ENCODE results near the gene TLR5.
A peak's percentile ranks its signal among the peaks of the same experiment; 100 is the strongest.

Gene TLR5

DNA sequence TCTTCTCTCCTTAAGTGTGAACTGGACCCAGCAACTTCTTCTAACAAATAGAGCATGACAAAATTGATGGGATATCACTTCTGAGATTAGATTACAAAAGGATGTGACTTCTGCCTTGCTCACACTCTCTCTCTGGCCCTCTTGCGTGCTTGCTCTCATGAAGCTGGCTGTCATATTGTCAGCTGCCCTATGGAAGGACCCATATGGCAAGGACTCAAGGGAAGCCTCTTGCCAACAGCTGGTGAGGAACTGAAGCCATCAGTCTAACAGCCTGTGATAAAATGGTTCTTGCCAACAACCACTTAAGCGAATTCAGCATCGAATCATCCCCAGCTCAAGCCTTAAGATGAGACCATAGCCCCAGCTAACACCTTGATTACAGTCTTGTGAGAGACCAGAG lies 4.8 kb upstream of the TLR5 start:
- no peak for FAIRE-seq

DNA sequence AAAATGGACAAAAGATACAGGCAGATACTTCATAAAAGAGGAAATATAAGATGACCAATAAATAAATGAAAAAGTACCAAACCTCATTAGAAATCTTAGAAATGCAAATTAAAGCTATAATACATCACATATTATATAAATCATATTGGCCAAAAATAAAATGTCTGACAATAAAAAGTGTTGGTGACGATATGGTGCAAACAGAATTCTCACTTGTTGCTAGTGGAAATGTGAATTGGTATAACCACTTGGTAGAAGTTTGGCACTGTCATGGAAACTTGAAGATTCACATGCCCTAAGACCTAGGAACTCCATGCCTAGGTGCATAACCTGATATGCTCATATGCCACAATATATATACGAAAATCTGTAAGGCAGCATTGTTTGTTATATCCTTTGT lies 4.4 kb upstream of the TLR5 start:
- FAIRE-seq, result no peak

DNA sequence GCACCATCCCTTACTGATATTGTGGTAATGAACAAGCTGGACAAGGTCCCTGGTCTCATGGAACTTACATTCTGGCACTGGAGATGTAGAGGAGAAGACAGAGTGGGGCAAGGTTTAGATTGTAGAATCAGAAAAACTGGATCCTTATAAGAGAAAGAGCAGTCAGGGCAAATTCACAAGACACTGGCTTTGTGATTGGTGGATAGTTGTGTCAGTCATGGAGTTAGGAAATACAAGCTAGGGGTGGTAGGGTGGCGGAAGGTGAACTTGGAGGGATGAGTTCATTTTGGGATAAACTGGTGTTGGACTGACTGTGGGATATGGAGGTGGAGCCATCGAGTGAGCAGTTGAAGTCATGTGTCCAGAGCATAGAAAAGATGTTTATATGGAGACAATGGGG lies 3.7 kb upstream of the TLR5 start:
- no peak for FAIRE-seq

DNA sequence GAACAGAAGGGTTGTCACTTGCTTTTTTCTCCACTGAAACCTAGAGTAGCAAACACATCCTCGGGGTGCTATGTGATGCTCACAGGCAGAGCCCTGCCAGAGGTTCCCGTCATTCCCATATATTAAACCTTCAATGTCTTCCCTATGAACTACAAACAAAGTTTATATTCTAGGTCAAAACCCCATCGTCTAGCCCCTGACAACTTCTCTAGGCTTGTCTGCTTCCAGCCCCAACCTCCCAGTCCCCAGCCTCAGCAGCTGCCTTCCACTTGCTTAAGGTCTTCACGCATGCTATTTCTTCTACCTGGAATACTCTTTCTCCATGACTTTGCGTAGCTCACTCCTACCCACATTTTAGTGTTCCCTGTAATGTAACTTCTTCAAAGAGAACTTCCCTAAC lies 1.9 kb upstream of the TLR5 start:
- no peak for FAIRE-seq

DNA sequence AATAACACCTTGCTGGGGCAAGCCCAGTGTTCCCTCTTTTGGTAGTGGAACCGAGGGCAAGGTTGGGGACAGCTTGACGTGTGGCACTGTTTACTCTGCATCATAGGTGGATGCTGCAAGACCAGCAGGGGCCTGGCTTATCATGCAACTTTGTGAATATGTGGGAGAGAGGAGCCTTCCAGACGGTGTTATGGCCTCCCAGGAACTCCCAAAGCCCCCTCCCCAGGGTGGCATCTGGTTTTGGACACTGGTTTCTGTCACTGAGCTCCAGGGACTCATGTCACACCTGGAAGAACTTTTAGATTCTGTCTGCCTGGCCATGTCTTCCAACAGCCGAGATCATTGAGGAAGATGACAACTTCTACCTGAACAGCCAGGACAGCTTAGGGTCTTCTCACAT lies 1.4 kb upstream of the TLR5 start:
- no peak for FAIRE-seq

DNA sequence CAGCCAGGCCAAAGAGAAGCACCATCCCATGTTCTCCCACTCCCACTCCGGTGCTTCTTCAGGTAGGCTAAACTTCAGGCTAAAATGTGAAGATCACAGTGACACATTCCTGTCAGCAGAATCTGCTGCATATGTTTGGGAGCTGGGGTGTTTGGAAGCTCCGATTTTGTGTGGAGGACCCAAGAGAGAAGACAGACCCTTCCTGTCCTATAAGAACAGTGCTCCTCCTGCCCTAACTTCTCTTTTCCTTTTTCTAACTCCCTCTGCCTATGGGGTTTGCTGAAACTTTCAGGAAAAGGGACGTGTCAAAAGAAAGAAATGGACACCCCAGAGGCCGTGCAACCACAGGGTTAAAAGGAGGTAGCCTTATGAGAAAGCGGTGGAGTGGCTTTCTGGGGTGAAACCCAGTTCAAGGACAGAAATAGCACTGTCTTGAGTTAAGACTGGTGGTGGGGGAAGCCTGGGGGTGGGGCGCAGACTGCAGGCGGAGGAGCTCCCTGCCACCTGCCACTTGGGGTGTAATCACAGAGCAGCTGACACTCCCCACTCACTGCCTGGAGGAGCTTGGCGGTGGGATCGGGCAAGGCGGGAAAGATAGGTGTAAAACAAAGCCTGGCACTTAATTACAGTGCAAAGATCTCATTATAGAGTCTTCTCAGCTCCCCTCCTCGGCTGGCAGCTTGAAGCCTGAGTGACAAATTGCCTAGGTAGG lies 645 bp upstream of the TLR5 start:
- FAIRE-seq, result no peak

DNA sequence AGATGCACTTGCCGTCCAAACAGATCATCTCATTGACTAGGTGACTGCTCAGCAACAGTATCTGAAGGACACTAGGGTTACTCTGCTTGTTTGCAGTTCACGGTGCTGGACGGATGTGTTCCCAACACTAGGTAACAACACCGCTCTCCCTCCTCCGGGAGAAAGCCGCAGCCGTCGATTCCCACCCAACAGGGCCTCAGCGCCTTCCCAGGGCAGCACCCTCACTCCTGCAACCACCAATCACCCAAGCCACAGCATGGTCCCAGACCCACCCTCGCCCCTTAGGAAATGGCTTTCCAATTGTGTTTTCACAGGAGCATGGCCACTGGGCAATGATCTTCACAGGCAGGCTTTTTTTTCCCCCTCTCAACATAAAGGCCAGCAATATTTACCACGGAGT lies 779 bp downstream of the TLR5 start:
- no peak for FAIRE-seq

DNA sequence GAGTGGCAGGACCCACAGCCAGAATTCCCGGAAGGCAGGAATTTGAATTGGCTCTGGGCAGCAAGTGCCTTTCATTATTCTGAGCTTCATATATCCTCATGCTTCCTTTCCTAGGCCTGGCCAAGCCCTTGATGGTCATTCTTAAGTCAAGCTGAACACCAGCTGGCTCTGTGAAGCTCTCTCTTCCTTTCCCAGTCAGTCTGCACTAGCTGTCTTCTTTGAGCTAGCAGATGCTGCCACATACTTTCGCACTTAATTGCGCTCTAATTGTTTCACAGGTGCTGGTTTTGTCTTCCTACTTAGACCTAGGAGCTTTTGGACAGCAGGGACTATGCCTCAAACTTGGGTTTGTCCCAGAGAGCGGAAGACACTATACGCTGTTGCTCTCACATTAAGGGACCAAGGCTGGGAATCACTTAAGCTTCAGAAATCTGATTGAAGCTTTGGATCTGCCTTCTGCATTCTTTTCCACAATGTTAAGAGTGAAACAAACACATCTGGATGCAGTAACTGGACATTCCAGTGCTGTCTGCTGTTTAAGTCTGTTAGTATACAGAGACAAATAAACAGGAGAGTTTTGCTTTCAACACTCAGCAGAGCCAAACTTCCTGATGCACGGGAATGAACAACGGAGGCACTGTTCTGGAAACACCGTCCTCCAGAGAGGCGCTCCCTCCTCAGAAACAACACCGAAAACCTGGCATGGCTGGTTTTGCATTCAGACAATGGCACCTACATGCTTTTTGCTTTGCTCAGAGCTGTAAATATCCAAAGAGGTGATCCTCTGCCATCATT lies 2.2 kb downstream of the TLR5 start:
- no peak for FAIRE-seq

DNA sequence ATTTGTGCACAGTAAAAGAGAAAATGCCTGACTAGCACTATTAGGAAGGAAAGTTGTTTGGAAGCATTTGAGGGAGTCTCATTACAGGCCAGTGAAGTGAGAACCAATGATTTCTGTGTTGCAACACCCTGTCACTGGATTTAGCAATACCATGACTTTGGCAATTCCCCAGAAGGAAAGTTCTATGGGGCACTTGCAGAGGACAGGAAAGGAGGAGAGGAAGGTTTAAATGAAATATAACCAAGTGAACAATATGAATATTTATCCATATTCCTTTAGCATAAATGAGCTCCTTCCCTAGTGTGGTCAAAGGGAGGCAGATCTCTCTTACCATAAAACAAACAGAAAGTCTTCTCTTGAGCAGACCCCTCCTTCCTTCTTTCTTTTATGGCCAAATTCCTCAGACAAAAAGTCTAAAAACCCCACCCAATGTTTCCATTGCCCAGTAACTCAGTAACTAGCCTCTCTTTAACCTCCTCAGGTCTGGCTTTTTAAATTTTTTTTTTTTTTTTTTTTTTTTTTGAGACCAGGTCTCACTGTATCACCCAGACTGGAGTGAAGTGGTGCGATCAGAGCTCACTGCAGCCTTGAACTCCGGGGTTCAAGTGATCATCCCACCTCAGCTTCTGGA lies 5.5 kb downstream of the TLR5 start:
- FAIRE-seq, result no peak

DNA sequence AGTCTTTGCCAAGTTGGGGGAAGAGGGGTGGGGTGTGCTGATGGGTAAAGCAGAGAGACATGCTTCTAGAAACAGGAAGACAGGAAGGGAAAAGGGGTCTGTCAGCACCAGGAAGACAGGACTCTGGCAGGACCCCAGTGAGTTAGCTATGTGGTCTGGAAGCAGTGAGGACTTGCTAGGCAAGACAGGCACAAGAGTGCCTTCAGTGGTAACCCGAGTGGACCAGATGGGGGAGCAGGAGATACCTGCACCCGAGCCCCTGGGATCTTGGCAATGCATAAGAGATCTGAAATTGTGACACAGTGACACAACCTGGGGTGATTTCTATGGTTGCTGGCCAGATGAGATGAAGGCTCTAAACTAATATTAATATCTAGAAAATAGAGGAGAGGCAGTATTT lies 7.0 kb downstream of the TLR5 start:
- FAIRE-seq, result no peak

DNA sequence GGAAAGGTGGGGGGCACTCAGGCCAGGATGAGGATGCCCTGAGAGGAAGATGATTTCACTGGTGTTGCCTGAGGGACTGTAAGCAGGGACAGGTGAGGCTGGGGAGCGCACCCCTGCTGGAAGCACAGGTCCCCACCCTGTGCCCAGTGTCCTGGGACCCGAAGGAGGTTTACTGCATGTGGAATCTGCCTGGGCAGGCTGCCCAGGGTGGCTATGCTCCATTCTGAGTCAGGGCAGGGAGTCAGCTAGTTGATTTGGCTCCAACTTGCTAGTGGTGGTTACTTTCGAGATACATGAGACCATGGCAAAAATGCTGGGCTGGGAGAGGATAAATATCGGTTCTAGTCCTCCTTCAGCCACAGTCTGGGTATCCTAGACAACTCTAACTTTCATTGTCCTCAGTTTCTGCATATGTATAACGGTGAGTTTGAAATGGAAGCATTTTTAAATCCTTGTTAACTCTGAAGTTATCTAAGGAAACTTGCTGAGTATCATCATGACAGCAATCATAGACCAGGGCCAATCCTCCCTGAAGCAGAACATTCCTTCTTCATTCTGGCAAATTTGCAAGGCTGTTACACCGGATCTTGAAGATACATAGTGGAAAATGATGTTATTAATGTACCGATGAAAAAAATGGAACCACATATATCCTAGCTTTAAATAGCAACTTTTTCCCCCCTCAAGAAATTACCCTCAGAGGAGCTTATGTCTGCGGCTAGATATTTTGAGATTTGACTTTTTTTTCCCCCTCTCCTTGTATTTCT lies 7.7 kb downstream of the TLR5 start:
- no peak for FAIRE-seq

DNA sequence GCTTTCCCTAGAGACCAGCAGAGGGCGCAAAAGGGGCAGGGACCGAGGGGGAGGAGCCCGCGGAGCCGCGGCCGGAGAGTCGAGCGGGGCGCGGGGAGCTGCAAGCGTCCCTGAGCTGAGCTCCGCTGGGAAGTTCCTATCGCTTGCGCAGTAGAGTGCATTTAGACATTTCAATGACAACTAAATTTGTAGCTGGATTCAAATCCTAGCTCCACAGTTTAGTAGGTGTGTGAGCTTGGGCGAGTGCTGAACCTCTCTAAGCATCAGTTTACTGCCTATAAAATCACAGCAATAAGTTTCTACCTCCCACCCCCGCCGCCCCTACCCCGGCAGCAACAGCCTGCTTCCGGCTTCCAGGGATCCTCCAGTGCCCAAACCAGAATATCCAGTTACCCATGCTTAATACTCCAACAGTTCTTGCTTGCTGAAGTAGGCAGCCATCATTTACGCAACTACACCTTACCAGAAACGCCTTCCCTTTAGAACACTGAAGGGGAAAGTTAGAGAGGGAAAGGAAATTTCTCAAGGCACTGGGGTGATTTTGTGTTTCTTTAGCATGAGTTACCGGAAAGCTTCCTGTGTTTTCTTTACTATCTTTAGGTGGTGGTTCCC lies 9.1 kb downstream of the TLR5 start:
- peak; percentile 62 for FAIRE-seq

DNA sequence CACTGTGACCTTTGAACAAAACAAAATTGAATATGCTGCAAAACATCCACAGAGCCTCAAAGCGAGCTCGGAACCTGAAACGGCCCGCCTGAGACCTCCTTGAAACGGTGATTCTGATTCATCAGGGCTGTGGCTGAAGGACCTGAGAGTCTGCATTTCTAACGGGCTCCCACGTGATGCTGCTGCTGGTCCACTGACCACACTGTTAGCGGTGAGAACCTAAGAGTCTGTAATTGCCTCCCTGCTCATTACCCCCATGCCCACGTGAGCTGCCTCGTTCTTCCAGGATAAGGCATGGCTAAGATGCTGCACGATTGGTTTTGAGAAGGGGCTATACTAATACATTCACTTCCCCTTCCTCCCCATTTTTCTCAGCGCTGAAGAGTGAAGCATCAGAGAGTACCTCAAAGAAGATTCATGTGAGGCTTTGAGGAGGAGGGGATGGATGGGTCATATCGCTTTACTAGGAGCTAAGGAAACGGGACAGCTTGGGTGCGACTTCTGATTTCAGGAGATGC lies 9.7 kb downstream of the TLR5 start:
- FAIRE-seq, result no peak

DNA sequence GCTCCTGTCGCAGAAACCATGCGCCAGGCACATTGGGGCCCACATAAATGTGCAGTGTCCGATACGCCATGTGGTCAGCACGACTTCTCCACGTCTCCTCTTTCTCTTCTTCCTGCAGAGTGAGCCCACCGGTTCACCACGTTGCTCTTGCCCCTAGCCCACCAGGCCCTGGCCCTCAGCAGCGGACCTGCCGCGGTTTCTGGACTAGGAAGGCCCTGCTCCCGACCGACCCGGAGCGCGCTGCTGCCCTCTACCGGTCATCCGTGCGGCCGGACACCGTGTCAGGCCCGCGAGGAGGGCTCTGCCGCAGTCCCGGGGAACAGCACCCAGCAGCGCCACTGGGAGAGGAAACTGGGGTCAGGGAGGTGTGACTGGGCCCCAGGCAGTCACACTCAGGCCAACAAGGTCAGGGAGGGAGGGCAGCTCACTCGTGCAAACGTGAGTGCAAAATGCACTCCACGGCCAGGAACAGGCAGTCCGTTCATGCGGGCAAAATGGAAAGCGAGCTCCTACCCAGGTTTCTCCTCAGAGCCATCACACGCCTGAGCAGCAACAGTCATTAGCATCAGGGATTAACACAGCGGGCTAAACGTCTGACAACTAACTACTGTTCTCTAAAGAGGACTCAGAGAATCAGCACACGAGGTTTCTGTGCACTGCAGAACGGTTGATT lies 13.7 kb downstream of the TLR5 start:
- FAIRE-seq, result no peak

DNA sequence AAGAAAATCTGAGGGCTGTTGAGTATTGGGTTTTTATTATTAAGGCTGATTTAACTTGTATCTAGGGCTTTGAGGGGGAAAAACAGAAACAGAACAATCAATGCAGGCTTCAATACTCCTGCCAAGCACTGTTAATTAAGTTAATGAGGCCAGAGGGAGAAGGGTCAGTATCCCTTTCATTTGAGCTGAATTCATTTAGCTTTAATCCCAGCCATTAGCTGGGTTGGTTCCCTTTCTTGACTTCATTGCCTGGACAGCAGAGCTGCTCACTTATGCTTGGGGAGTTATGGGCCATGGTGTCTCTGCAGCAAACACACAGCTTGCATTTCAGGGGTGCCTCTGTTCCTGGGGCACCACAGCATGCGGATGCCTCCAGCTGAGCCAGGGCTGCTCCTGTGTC lies 16.3 kb downstream of the TLR5 start:
- no peak for FAIRE-seq

DNA sequence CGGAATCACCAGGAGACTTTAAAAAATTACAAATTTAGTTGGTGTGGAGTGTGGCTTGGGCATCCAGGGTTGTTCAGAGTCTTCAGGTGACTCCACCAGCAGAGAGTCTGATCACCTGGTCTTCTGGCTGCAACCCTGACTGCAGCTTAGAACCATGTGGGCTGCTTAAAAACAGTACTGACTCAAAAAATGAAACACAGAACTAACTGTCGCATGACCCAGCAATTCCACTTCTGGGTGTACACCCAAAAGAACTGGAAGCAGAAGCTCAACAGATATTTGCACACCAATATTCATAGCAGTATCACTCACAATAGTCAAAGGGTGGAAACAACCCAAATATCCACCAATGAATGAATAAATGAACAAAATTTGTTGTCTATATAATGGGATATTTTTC lies 17.3 kb downstream of the TLR5 start:
- no peak for FAIRE-seq

DNA sequence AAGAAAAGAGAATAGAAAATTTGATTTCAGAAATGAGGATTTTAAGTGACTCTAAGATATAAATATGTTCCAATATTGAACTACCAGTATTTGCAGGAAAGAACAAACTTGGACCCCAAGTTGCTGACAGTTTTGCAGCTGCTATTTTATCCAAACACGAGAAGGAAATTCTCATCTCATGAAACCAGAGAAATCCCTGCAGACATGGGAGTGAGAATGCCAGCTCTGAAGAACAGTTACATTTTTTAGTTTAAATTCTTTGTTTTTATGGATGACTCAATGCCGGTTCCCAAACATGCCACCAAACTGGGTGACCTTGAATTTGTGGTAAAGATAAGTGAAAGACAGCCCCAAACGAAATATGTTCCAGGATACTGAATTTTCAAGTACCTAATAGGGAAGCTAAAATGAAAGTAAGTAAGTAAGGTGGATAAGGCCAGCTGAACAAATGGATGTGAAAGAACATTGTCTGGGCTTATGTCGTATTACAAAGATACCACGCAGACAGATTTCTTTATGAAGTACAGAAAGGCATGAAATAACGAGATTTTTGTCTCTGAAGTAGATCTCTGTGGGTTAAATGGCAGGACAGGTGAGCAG lies 19.9 kb downstream of the TLR5 start:
- no peak for FAIRE-seq

DNA sequence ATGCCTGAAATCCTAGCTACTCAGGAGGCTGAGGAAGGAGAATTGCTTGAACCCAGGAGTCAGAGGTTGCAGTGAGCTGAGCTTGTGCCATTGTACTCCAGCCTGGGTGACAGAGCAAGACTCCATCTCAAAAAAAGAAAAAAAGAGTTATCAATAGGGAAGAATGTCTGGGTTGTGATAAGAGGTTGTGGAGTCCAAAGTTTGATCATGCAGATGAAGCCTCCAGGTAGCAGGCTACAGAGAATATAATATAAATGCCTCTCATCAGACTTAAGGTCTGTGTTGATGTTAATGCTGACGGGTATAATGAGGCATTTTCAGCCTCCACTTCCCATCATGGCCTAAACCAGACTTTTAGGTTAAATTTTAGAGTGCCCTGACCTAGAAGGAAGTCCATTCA lies 24.6 kb downstream of the TLR5 start:
- FAIRE-seq, result no peak

DNA sequence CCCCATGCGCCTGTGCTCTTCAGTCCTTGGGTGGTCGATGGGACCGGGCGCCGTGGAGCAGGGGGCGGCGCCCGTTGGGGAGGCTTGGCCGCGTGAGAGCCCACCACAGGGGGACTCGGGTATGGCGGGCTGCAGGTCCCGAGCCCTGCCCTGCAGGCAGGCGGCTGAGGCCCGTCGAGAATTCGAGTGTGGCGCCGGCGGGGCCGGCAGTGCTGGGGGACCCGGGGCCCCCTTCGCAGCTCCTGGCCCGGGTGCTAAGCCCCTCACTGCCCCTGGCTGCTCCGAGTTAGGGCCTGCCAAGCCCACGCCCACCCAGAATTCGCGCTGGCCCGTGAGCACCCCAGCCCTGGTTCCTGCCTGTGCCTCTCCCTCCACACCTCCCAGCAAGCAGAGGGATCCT lies 26.1 kb downstream of the TLR5 start:
- FAIRE-seq, result no peak

DNA sequence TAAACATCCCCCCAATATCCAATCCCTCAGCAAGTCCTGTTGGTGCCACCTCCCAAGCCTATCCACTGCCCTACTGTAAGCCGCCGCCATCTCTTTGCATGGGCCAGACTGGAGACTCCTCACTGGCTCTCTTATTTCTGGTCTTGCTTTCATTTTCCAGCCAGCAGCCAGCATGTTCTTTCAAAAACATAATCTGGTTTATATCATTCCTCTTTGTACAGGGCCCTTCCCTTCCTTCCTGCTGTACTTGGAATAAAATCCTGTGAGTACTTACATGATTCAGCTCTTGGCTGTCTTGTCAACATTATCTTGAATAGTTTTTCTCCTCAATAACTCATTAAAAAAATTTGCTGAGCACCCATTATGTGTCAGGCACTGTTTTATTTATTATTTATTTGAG lies 28.2 kb downstream of the TLR5 start:
- peak; percentile 94 for FAIRE-seq

DNA sequence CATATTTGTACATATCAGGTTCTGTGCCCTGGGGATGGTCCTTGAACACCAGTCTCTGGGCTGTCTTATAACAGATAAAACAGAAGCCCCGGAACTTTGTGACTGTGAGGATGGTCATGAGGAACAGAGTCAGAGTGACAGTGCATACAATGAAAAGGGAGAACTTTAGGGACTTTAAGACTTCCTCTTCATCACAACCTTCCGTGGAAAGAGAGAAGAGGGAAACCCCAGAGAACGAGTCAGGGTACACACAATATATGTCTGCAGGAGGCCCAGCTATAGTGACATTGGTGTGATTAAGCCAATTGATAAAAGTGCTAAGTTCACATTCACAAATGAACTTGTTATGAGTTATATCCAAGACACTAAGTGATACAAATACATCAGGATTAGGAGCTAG lies 32.1 kb downstream of the TLR5 start:
- FAIRE-seq, result no peak

DNA sequence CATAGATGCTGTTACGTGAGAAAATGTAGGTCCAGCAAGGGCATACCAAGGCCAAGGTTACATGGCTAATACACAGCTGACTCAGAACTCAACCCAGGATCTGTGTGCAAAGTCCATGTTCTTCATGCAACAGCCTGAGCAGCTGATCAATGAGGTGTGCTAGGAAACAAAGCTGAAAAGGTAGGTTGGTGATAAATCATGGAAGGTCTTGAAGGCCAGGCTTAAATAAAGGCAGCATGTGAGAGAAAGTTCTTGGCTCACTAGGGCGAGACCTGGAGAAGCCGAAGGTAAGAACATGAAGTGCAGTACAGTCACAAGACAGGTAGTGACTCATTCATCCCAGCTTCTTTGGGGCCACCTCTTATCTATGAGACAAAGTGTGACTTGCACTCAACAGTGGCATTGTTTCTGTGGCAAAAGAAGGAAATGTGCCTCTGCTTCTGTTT lies 33.4 kb downstream of the TLR5 start:
- FAIRE-seq, result no peak

Data from endometrium (tissue), 2 donors.